Panc1 (cell line): Measurements from ENCODE around the gene CDR2L. TPM values are rescaled to one million over a fixed set of nuclear protein-coding genes. Genes with fewer than 3 reads are reported as not detected.

Source experiments
- ATAC-seq: fragments of 200-7000 bp; cut with Tn5 transposase; 2 replicates; pipeline ENCODE4 v1.9.1; 2020; ENCODE audit warnings: mild to moderate bottlenecking, moderate library complexity
- BruUV-seq: library from RNA; stranded (reverse); fragments of 400-500 nt; replicated peaks from 2 replicates; lab custom pipeline; 2021; lab: Mats Ljungman, UMichigan
- CTCF ChIA-PET: fragments of 300-600 bp; sonication (Branson Sonifier 250); formaldehyde crosslinking; loops from one replicate; lab custom pipeline; 2022; ENCODE audit warnings: antibody characterized with exemption; lab: Charles Lee
- POLR2A ChIA-PET: fragments of 300-600 bp; sonication (Branson Sonifier 250); formaldehyde crosslinking; loops from one replicate; lab custom pipeline; 2022; ENCODE audit warnings: antibody characterized with exemption; lab: Charles Lee
- DNase-seq: peaks from one replicate; pipeline ENCODE4 v3.0.0-alpha.2; 2010; ENCODE audit warnings: low read depth, low spot score
- H3K27ac ChIP-seq: 2 replicates; pipeline ENCODE4 v1.5.1; 2011; ENCODE audit warnings: mild to moderate bottlenecking, low read length, inconsistent platforms
- H3K27me3 ChIP-seq: fragments of 200-500 bp; sonication (Bioruptor generic); 2 replicates; pipeline ENCODE4 v1.6.0; 2014; ENCODE audit warnings: low read length, inconsistent platforms; ENCODE audit not compliant: control insufficient read depth, insufficient read depth
- H3K36me3 ChIP-seq: fragments of 200-500 bp; sonication (Bioruptor generic); 2 replicates; pipeline ENCODE4 v1.5.1; 2014; ENCODE audit warnings: inconsistent platforms, mild to moderate bottlenecking, low read length, moderate library complexity; ENCODE audit not compliant: control insufficient read depth, insufficient read depth
- H3K4me1 ChIP-seq: 2 replicates; pipeline ENCODE4 v1.5.1; 2011; ENCODE audit warnings: inconsistent platforms, mild to moderate bottlenecking, low read length, moderate library complexity; ENCODE audit not compliant: control insufficient read depth, insufficient read depth
- H3K4me3 ChIP-seq, 2 experiments: 2 replicates each; pipeline ENCODE4 v1.5.1; 2011 to 2012; ENCODE audit warnings: low read depth in 2 of 2, low read length in 2 of 2, mild to moderate bottlenecking in 2 of 2, inconsistent platforms in 1 of 2, moderate library complexity in 1 of 2
- H3K9me3 ChIP-seq: fragments of 200-500 bp; sonication (Bioruptor generic); 2 replicates; pipeline ENCODE4 v1.5.1; 2014; ENCODE audit warnings: low read depth, mild to moderate bottlenecking, inconsistent platforms, low read length, moderate library complexity; ENCODE audit not compliant: control insufficient read depth, insufficient read depth
- CTCF ChIP-seq: fragments of 450-650 bp; IDR thresholded peaks from 2 replicates; pipeline ENCODE4 v1.5.1; 2017; ENCODE audit warnings: mild to moderate bottlenecking
- POLR2AphosphoS5 ChIP-seq: IDR thresholded peaks from 2 replicates; pipeline ENCODE4 v1.6.1; 2012; ENCODE audit warnings: mild to moderate bottlenecking, low read depth, low read length, moderate library complexity
- REST ChIP-seq, 2 experiments: IDR thresholded peaks; 2 replicates each; pipeline ENCODE4 v1.6.1; 2011 to 2012; ENCODE audit warnings: low read depth in 2 of 2, control low read depth in 1 of 2, low read length in 1 of 2, mild to moderate bottlenecking in 1 of 2, moderate library complexity in 1 of 2; ENCODE audit not compliant: insufficient read depth in 1 of 2
- SIN3A ChIP-seq: IDR thresholded peaks from 2 replicates; pipeline ENCODE4 v1.6.1; 2012; ENCODE audit warnings: low read depth, mild to moderate bottlenecking, low read length, moderate library complexity, borderline replicate concordance; ENCODE audit not compliant: insufficient read depth
- TCF7L2 ChIP-seq: IDR thresholded peaks from 2 replicates; pipeline ENCODE4 v1.6.1; 2011; ENCODE audit warnings: mild to moderate bottlenecking, low read depth, low read length, inconsistent platforms
- in situ Hi-C: cut with HindIII; loops from 2 replicates; pipeline ENCODE4 v1.10.0; 2016; ENCODE audit warnings: low sequenced_read_pairs, low pct_unique_long_range_greater_than_20kb
- intact Hi-C: fragments of 100-400 bp; cut with micrococcal nuclease; formaldehyde crosslinking; loops from one replicate; pipeline ENCODE4 v1.10.0; 2022; ENCODE audit not compliant: unreplicated experiment
- total RNA-seq: library from RNA; stranded (reverse); gene quantifications from one replicate; pipeline ENCODE4 v1.2.1, GENCODE V29; 2021; ENCODE audit not compliant: unreplicated experiment

Gene CDR2L
- total RNA-seq, 1 experiment from 2014 or later = 32.0 TPM

GRCh38 chr17:74943808-74944522 lies 43.5 kb upstream of the CDR2L start:
- Histone ChIP-seq H3K9me3 (no peaks in the 10 kb centered on the region), H3K4me1 (no peaks in the 10 kb centered on the region), H3K4me3 (no peak overlapping the region), H3K36me3 (no peaks in the 10 kb centered on the region), H3K27ac (no peak overlapping the region), H3K27me3 (no peaks in the 10 kb centered on the region; the same call in 1 of the 2 replicates)
- POLR2A ChIA-PET = no interaction called here
- intact Hi-C loops (no loop called here), in situ Hi-C loops (no loop called here)
- BruUV-seq = no TSS peak
- CTCF ChIA-PET = no interaction called here
- no peak for DNase-seq
- TF ChIP-seq SIN3A = no peak
- no peak for TF ChIP-seq TCF7L2
- TF ChIP-seq POLR2AphosphoS5 = no peak
- TF ChIP-seq CTCF = no peak
- no peak for TF ChIP-seq REST (IDR thresholded peaks at IDR 0.05; ENCODE audit: insufficient read depth in 1 of 2, low read depth in 2 of 2, low read length in 1 of 2)
- no peak for ATAC-seq

- Histone ChIP-seq H3K27ac (no peak overlapping the region), H3K27me3 (no peaks in the 10 kb centered on the region; the same call in 1 of the 2 replicates), H3K36me3 (no peaks in the 10 kb centered on the region), H3K4me1 (no peaks in the 10 kb centered on the region), H3K4me3 (no peak overlapping the region), H3K9me3 (no peaks in the 10 kb centered on the region)
- no TSS peak for BruUV-seq
- intact Hi-C loops (no loop called here), in situ Hi-C loops (no loop called here)
- DNase-seq (no peak), ATAC-seq (no peak)
- ChIA-PET CTCF (interaction anchor here (1.1 kb wide), 1 partner anchor 22 kb away, joined by 3 read pairs; the partner anchor contains the start of gene OTOP2), POLR2A (no interaction called here)
- TF ChIP-seq CTCF (no peak), TCF7L2 (no peak), SIN3A (no peak), POLR2AphosphoS5 (no peak), REST (IDR thresholded peaks at IDR 0.05; ENCODE audit: insufficient read depth in 1 of 2, low read depth in 2 of 2, low read length in 1 of 2) (no peak)
Observed at GRCh38 chr17:74945543-74945942, 41.9 kb upstream of the CDR2L start.
